Measurements from ENCODE around the gene MYOG.

GRCh38 chr1:203124011-203124410 is 38.2 kb upstream of the MYOG start:
- TF ChIP-seq POLR2A (IDR thresholded peaks at IDR 0.05; ENCODE audit: extremely low read depth, insufficient read length), result no peak
- no peak for TF ChIP-seq MYC (IDR thresholded peaks at IDR 0.05; ENCODE audit: low read depth, low read length)
- no peak for TF ChIP-seq CTCF (IDR thresholded peaks at IDR 0.05; ENCODE audit: low read depth, low read length)

All from NB4 (cell line).